SK-N-SH (cell line): ENCODE results near the gene CLCN6. TPM values are rescaled to one million over a fixed set of nuclear protein-coding genes. Genes with fewer than 3 reads are reported as not detected.

Experiments used
- CTCF ChIA-PET: fragments of 300-600, 350-600 bp; formaldehyde crosslinking; extraction: SDS; loops from one replicate; lab custom pipeline; 2021; lab: Yijun Ruan, JAX
- POLR2A ChIA-PET: fragments of 350-600 bp; sonication (Branson Sonifier 250); formaldehyde crosslinking; extraction: SDS; loops from one replicate; lab custom pipeline; 2020; ENCODE audit warnings: antibody characterized with exemption, inconsistent platforms; lab: Yijun Ruan, JAX
- DNase-seq: peaks from one replicate; pipeline ENCODE4 v3.0.0; 2012
- H2AFZ ChIP-seq: fragments of 200-600 bp; sonication (generic); 2 replicates; pipeline ENCODE4 v1.8.1; 2016; ENCODE audit warnings: antibody characterized with exemption, mild to moderate bottlenecking, low read depth
- H3F3A ChIP-seq: fragments of 200-600 bp; sonication (generic); replicated peaks from 2 replicates; pipeline ENCODE3; 2016; ENCODE audit warnings: antibody characterized with exemption, mild to moderate bottlenecking; ENCODE audit not compliant: insufficient read depth
- H3K27ac ChIP-seq, 2 experiments: fragments of 200-500 bp in 1 of 2; fragments of 200-600 bp in 1 of 2; sonication (Bioruptor generic) in 1 of 2; sonication (generic), shearing (Covaris generic) in 1 of 2; 2 replicates each; pipeline versions ENCODE4 v1.5.1 to v1.6.1; 2014 to 2016; ENCODE audit warnings: low read depth in 2 of 2, inconsistent platforms in 1 of 2, low read length in 1 of 2, mild to moderate bottlenecking in 1 of 2, mixed read lengths in 1 of 2
- H3K27me3 ChIP-seq: fragments of 200-600 bp; sonication (generic), shearing (Covaris generic); 2 replicates; pipeline ENCODE4 v1.6.1; 2016; ENCODE audit warnings: mixed run types; ENCODE audit not compliant: insufficient read depth
- H3K36me3 ChIP-seq, 2 experiments: fragments of 200-500 bp in 1 of 2; fragments of 200-600 bp in 1 of 2; sonication (Bioruptor generic) in 1 of 2; sonication (generic) in 1 of 2; replicated peaks in 1 of 2; 2 replicates each; pipeline versions ENCODE3 to v1.5.1; 2014 to 2016; ENCODE audit warnings: low read length in 1 of 2, mild to moderate bottlenecking in 1 of 2; ENCODE audit not compliant: insufficient read depth in 2 of 2, control insufficient read depth in 1 of 2
- H3K4me1 ChIP-seq, 2 experiments: fragments of 200-500 bp in 1 of 2; fragments of 200-600 bp in 1 of 2; sonication (Bioruptor generic) in 1 of 2; sonication (generic), shearing (Covaris generic) in 1 of 2; 2 replicates each; pipeline versions ENCODE4 v1.5.1 to v1.6.1; 2014 to 2016; ENCODE audit warnings: low read depth in 1 of 2, low read length in 1 of 2, mixed run types in 1 of 2; ENCODE audit not compliant: insufficient read depth in 2 of 2, control insufficient read depth in 1 of 2
- H3K4me2 ChIP-seq: fragments of 200-600 bp; sonication (generic), shearing (Covaris generic); 2 replicates; pipeline ENCODE4 v1.6.1; 2017; ENCODE audit warnings: mixed run types
- H3K4me3 ChIP-seq, 2 experiments: fragments of 200-500 bp in 1 of 2; fragments of 200-600 bp in 1 of 2; sonication (Bioruptor generic) in 1 of 2; sonication (generic), shearing (Covaris generic) in 1 of 2; 2 replicates each; pipeline versions ENCODE4 v1.5.1 to v1.8.1; 2014 to 2016; ENCODE audit warnings: low read depth in 2 of 2, inconsistent platforms in 1 of 2, low read length in 1 of 2, mild to moderate bottlenecking in 1 of 2, mixed read lengths in 1 of 2, moderate library complexity in 1 of 2
- H3K79me2 ChIP-seq: fragments of 200-600 bp; sonication (generic); 2 replicates; pipeline ENCODE4 v1.8.1; 2017; ENCODE audit warnings: mild to moderate bottlenecking; ENCODE audit not compliant: insufficient read depth
- H3K9ac ChIP-seq: fragments of 200-600 bp; sonication (generic); 2 replicates; pipeline ENCODE4 v1.6.1; 2017; ENCODE audit warnings: mixed run types
- H3K9me2 ChIP-seq: fragments of 200-600 bp; sonication (generic); 2 replicates; pipeline ENCODE4 v1.6.1; 2017; ENCODE audit warnings: mixed run types
- H3K9me3 ChIP-seq: fragments of 200-600 bp; sonication (generic); 2 replicates; pipeline ENCODE4 v1.6.1; 2017; ENCODE audit warnings: mixed run types, mild to moderate bottlenecking, moderate library complexity
- H4K20me1 ChIP-seq: fragments of 200-600 bp; sonication (generic); 2 replicates; pipeline ENCODE4 v1.6.1; 2017; ENCODE audit warnings: mild to moderate bottlenecking, mixed run types; ENCODE audit not compliant: insufficient read depth
- ELF1 ChIP-seq: IDR thresholded peaks from 2 replicates; pipeline ENCODE4 v1.4.0; 2012
- EZH2phosphoT487 ChIP-seq: fragments of 200-600 bp; sonication (generic); IDR thresholded peaks from 2 replicates; pipeline ENCODE4 v1.6.1; 2017; ENCODE audit warnings: low read depth, mixed run types, mild to moderate bottlenecking, antibody characterized with exemption, moderate library complexity, borderline replicate concordance
- GABPA ChIP-seq: IDR thresholded peaks from 2 replicates; pipeline ENCODE4 v1.4.0; 2012; ENCODE audit warnings: low read depth, mild to moderate bottlenecking
- GATA2 ChIP-seq: sonication (generic); formaldehyde crosslinking; IDR thresholded peaks from 2 replicates; pipeline ENCODE4 v1.5.0; 2020; ENCODE audit warnings: mild to moderate bottlenecking, missing genetic modification reagents
- JUND ChIP-seq: IDR thresholded peaks from 2 replicates; pipeline ENCODE4 v1.4.0; 2012
- MEF2A ChIP-seq: IDR thresholded peaks from 2 replicates; pipeline ENCODE4 v1.4.0; 2012; ENCODE audit warnings: low read depth, borderline replicate concordance
- NRF1 ChIP-seq: IDR thresholded peaks from 2 replicates; pipeline ENCODE4 v1.6.1; 2012; ENCODE audit warnings: low read depth, mild to moderate bottlenecking, low read length
- RFX5 ChIP-seq: IDR thresholded peaks from 2 replicates; pipeline ENCODE4 v1.6.1; 2012; ENCODE audit warnings: mild to moderate bottlenecking, improper control_type of control experiment, low read length
- RXRA ChIP-seq: IDR thresholded peaks from 2 replicates; pipeline ENCODE4 v1.4.0; 2012; ENCODE audit warnings: low read depth, mild to moderate bottlenecking, borderline replicate concordance
- WGBS: methylation state at CpG from one replicate; pipeline ENCODE4 v1.1.6; 2017; ENCODE audit warnings: low lambda C conversion rate; 5-methylcytosine and 5-hydroxymethylcytosine counted together
- polyA plus RNA-seq, 3 experiments: library from polyadenylated mRNA; depleted of rRNA; stranded (reverse); fragments of >200 nt; gene quantifications; 2 replicates each; pipeline ENCODE4 v1.2.3, GENCODE V29; 2012
- TF ChIP-seq, protein P1 (sequence below): IDR thresholded peaks from 2 replicates; pipeline ENCODE4; 2012
- TF ChIP-seq, protein P2 (sequence below): IDR thresholded peaks from 2 replicates; pipeline ENCODE4 v1.4.0; 2012; ENCODE audit warnings: low read depth
- TF ChIP-seq, protein P3 (sequence below): IDR thresholded peaks from 2 replicates; pipeline ENCODE4 v1.6.1; 2012; ENCODE audit warnings: mild to moderate bottlenecking, low read depth, low read length, moderate library complexity
- TF ChIP-seq, protein P4 (sequence below): fragments of 200-600 bp; sonication (generic); IDR thresholded peaks from 2 replicates; pipeline ENCODE4 v1.6.1; 2017; ENCODE audit warnings: antibody characterized with exemption, mild to moderate bottlenecking, moderate library complexity
- TF ChIP-seq, protein P5 (sequence below): fragments of 150-350 bp; IDR thresholded peaks from 2 replicates; pipeline ENCODE4 v1.6.1; 2017; ENCODE audit warnings: antibody characterized with exemption, low read length, low read depth, borderline replicate concordance
- TF ChIP-seq, protein P6 (sequence below): IDR thresholded peaks from 2 replicates; pipeline ENCODE4 v1.4.0; 2012; ENCODE audit warnings: low read depth, borderline replicate concordance
- TF ChIP-seq, protein P7 (sequence below): fragments of 150-350 bp; IDR thresholded peaks from 2 replicates; pipeline ENCODE4 v1.6.1; 2016; ENCODE audit warnings: mild to moderate bottlenecking, low read depth, low read length

The CLCN6 gene
- polyA plus RNA-seq, 1 of the 3 experiments (the other 2 are of a cell fraction) = 7.4 TPM

DNA sequence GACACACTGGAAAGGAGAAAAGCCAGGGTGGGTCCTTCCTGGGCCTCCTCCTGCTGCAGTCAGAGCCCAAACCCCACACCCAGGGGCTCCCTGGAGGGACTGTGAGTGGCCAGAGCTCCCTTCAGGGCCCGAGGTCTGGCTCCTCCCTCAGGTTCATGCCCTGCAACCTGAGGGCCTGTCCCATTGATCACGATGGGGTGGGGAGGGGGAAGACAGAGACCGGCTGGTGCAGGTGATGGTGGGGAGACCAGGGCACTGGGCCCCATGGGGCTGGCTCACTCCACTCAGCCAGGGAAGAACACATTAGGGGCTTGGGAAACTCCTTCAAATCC lies 82.9 kb downstream of the CLCN6 start:
- H3K9ac ChIP-seq = no peak overlapping the region
- TF ChIP-seq, protein P1, sequence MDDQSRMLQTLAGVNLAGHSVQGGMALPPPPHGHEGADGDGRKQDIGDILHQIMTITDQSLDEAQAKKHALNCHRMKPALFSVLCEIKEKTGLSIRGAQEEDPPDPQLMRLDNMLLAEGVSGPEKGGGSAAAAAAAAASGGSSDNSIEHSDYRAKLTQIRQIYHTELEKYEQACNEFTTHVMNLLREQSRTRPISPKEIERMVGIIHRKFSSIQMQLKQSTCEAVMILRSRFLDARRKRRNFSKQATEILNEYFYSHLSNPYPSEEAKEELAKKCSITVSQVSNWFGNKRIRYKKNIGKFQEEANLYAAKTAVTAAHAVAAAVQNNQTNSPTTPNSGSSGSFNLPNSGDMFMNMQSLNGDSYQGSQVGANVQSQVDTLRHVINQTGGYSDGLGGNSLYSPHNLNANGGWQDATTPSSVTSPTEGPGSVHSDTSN = no peak
- TF ChIP-seq GATA2 (CRISPR knock-in tag) (no peak), JUND (no peak), EZH2phosphoT487 (no peak), ELF1 (no peak), RFX5 (no peak), RXRA (no peak), NRF1 (no peak), GABPA (no peak), MEF2A (no peak)
- TF ChIP-seq, protein P2, sequence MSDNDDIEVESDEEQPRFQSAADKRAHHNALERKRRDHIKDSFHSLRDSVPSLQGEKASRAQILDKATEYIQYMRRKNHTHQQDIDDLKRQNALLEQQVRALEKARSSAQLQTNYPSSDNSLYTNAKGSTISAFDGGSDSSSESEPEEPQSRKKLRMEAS = no peak
- TF ChIP-seq, protein P3, sequence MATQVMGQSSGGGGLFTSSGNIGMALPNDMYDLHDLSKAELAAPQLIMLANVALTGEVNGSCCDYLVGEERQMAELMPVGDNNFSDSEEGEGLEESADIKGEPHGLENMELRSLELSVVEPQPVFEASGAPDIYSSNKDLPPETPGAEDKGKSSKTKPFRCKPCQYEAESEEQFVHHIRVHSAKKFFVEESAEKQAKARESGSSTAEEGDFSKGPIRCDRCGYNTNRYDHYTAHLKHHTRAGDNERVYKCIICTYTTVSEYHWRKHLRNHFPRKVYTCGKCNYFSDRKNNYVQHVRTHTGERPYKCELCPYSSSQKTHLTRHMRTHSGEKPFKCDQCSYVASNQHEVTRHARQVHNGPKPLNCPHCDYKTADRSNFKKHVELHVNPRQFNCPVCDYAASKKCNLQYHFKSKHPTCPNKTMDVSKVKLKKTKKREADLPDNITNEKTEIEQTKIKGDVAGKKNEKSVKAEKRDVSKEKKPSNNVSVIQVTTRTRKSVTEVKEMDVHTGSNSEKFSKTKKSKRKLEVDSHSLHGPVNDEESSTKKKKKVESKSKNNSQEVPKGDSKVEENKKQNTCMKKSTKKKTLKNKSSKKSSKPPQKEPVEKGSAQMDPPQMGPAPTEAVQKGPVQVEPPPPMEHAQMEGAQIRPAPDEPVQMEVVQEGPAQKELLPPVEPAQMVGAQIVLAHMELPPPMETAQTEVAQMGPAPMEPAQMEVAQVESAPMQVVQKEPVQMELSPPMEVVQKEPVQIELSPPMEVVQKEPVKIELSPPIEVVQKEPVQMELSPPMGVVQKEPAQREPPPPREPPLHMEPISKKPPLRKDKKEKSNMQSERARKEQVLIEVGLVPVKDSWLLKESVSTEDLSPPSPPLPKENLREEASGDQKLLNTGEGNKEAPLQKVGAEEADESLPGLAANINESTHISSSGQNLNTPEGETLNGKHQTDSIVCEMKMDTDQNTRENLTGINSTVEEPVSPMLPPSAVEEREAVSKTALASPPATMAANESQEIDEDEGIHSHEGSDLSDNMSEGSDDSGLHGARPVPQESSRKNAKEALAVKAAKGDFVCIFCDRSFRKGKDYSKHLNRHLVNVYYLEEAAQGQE = no peak
- TF ChIP-seq, protein P4, sequence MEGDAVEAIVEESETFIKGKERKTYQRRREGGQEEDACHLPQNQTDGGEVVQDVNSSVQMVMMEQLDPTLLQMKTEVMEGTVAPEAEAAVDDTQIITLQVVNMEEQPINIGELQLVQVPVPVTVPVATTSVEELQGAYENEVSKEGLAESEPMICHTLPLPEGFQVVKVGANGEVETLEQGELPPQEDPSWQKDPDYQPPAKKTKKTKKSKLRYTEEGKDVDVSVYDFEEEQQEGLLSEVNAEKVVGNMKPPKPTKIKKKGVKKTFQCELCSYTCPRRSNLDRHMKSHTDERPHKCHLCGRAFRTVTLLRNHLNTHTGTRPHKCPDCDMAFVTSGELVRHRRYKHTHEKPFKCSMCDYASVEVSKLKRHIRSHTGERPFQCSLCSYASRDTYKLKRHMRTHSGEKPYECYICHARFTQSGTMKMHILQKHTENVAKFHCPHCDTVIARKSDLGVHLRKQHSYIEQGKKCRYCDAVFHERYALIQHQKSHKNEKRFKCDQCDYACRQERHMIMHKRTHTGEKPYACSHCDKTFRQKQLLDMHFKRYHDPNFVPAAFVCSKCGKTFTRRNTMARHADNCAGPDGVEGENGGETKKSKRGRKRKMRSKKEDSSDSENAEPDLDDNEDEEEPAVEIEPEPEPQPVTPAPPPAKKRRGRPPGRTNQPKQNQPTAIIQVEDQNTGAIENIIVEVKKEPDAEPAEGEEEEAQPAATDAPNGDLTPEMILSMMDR = no peak
- TF ChIP-seq, protein P5, sequence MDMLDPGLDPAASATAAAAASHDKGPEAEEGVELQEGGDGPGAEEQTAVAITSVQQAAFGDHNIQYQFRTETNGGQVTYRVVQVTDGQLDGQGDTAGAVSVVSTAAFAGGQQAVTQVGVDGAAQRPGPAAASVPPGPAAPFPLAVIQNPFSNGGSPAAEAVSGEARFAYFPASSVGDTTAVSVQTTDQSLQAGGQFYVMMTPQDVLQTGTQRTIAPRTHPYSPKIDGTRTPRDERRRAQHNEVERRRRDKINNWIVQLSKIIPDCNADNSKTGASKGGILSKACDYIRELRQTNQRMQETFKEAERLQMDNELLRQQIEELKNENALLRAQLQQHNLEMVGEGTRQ = no peak
- TF ChIP-seq, protein P6, sequence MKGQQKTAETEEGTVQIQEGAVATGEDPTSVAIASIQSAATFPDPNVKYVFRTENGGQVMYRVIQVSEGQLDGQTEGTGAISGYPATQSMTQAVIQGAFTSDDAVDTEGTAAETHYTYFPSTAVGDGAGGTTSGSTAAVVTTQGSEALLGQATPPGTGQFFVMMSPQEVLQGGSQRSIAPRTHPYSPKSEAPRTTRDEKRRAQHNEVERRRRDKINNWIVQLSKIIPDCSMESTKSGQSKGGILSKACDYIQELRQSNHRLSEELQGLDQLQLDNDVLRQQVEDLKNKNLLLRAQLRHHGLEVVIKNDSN = no peak
- TF ChIP-seq, protein P7, sequence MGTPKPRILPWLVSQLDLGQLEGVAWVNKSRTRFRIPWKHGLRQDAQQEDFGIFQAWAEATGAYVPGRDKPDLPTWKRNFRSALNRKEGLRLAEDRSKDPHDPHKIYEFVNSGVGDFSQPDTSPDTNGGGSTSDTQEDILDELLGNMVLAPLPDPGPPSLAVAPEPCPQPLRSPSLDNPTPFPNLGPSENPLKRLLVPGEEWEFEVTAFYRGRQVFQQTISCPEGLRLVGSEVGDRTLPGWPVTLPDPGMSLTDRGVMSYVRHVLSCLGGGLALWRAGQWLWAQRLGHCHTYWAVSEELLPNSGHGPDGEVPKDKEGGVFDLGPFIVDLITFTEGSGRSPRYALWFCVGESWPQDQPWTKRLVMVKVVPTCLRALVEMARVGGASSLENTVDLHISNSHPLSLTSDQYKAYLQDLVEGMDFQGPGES = no peak
- CTCF ChIA-PET = interaction anchor here (1.1 to 5.3 kb wide), 2 partner anchors 49 to 236 kb away, joined by 3 to 48 read pairs; no protein-coding TSS in a partner anchor
- 0 out of 2 replicates have a peak, but pooled peaks cover 6% of the 10 kb centered on the region for H3K27me3 ChIP-seq
- DNase-seq = no peak
- 10% methylated on average over 2 of the region's 3 CpGs for WGBS
- H3K27ac ChIP-seq = no peak overlapping the region
- H2AFZ ChIP-seq = no peak overlapping the region
- no peaks in the 10 kb centered on the region for H3K36me3 ChIP-seq
- no peak overlapping the region for H3K4me3 ChIP-seq
- no peak overlapping the region for H3K4me2 ChIP-seq
- no peaks in the 10 kb centered on the region for H3K9me2 ChIP-seq
- peaks cover 0 to 8% of the 10 kb centered on the region in 2 experiments; a peak in 1 of 4 replicates for H3K4me1 ChIP-seq
- H3K79me2 ChIP-seq = no peaks in the 10 kb centered on the region
- H3K9me3 ChIP-seq = no peaks in the 10 kb centered on the region
- H3F3A ChIP-seq = no peaks in the 10 kb centered on the region
- POLR2A ChIA-PET = interaction anchor here (1.0 kb wide), 1 partner anchor 20 kb away, joined by 3 read pairs; no protein-coding TSS in a partner anchor
- H4K20me1 ChIP-seq = no peaks in the 10 kb centered on the region
